RWPE1 (cell line): Measurements from ENCODE around the gene C5orf15.

Experiments
- CTCF ChIA-PET: fragments of 350-600 bp; sonication (Branson Sonifier 250); formaldehyde crosslinking; extraction: SDS; loops from one replicate; lab custom pipeline; 2021; lab: Yijun Ruan, JAX
- POLR2A ChIA-PET: fragments of 400-600 bp; formaldehyde crosslinking; extraction: SDS; loops from one replicate; lab custom pipeline; 2020; ENCODE audit warnings: antibody characterized with exemption; ENCODE audit not compliant: low non-redundant PET; lab: Yijun Ruan, JAX
- DNase-seq: peaks from one replicate; pipeline ENCODE4 v3.0.0; 2012; ENCODE audit warnings: low spot score
- H3K27ac ChIP-seq: fragments of 450-650 bp; 2 replicates; pipeline ENCODE4 v1.5.1; 2017
- CTCF ChIP-seq: fragments of 450-650 bp; conservative IDR thresholded peaks from 2 replicates; pipeline ENCODE4 v1.5.1; 2017; ENCODE audit warnings: low read depth, mild to moderate bottlenecking

The C5orf15 gene

GRCh38 chr5:133967698-133968203, 674 bp downstream of the C5orf15 start:
- DNase-seq = peak; percentile 48
- ChIA-PET POLR2A (no interaction called here), CTCF (interaction anchor here (0.5 to 0.7 kb wide), 2 partner anchors 542 to 1240 kb away, joined by 3 read pairs; no protein-coding TSS in a partner anchor)
- no peak for TF ChIP-seq CTCF
- peak overlapping the region; percentile 81 for H3K27ac ChIP-seq

GRCh38 chr5:133967124-133967523, 1.3 kb downstream of the C5orf15 start:
- H3K27ac ChIP-seq = no peak overlapping the region
- ChIA-PET POLR2A (no interaction called here), CTCF (interaction anchor here (0.5 kb wide), 1 partner anchor 1239 kb away, joined by 3 read pairs; no protein-coding TSS in a partner anchor)
- TF ChIP-seq CTCF = no peak
- no peak for DNase-seq

GRCh38 chr5:133966090-133966489, 2.3 kb downstream of the C5orf15 start:
- no peak overlapping the region for H3K27ac ChIP-seq
- POLR2A ChIA-PET = no interaction called here
- no peak for TF ChIP-seq CTCF
- CTCF ChIA-PET = no interaction called here
- no peak for DNase-seq

GRCh38 chr5:133963493-133964128, 4.8 kb downstream of the C5orf15 start:
- TF ChIP-seq CTCF = no peak
- ChIA-PET POLR2A (no interaction called here), CTCF (interaction anchor here (0.6 to 0.7 kb wide), 3 partner anchors 110 to 279 kb away, joined by 3 to 4 read pairs (median 4); no protein-coding TSS in a partner anchor)
- H3K27ac ChIP-seq = no peak overlapping the region
- no peak for DNase-seq

- POLR2A ChIA-PET = no interaction called here
- CTCF ChIA-PET = interaction anchor here (0.6 to 1.1 kb wide), 3 partner anchors 94 to 278 kb away, joined by 4 read pairs; no protein-coding TSS in a partner anchor
- DNase-seq = no peak
- H3K27ac ChIP-seq = no peak overlapping the region
- no peak for TF ChIP-seq CTCF
These were observed 5.5 kb downstream of the C5orf15 start for GRCh38 chr5:133962801-133963476.

GRCh38 chr5:133962131-133962530, 6.3 kb downstream of the C5orf15 start:
- DNase-seq = no peak
- ChIA-PET CTCF (interaction anchor here (0.6 to 1.1 kb wide), 2 partner anchors 75 to 93 kb away, joined by 3 to 4 read pairs; no protein-coding TSS in a partner anchor), POLR2A (interaction anchor here (0.7 kb wide), 1 partner anchor 1326 kb away, joined by 10 read pairs; no protein-coding TSS in a partner anchor)
- no peak for TF ChIP-seq CTCF
- no peak overlapping the region for H3K27ac ChIP-seq
